Naive thymus-derived CD4-positive, alpha-beta T cell (primary cell): ENCODE data around the gene EME1. TPM values are rescaled to one million over a fixed set of nuclear protein-coding genes. Genes with fewer than 3 reads are reported as not detected.

ENCODE experiments used
- ATAC-seq: fragments of 150-1000 bp; cut with Tn5 transposase; 2 replicates; pipeline ENCODE4 v1.10.0; 2021; ENCODE audit warnings: mild to moderate bottlenecking, moderate library complexity
- CTCF ChIA-PET: fragments of 350-600 bp; sonication (Branson Sonifier 250); formaldehyde crosslinking; loops from one replicate; lab custom pipeline; 2021; ENCODE audit warnings: antibody characterized with exemption; lab: Charles Lee
- POLR2A ChIA-PET: fragments of 350-600 bp; sonication (Branson Sonifier 250); formaldehyde crosslinking; loops from one replicate; lab custom pipeline; 2021; ENCODE audit warnings: antibody characterized with exemption, inconsistent platforms; lab: Charles Lee
- DNase-seq, 9 donors: peaks; one replicate each; pipeline versions ENCODE4 v3.0.0 to v3.0.0-alpha.2; 2020 to 2022; ENCODE audit warnings: mixed read lengths in 1 of 9
- H3K27ac ChIP-seq: one replicate; pipeline ENCODE4 v1.7.0; 2013; ENCODE audit warnings: mild to moderate bottlenecking, low read depth, low read length, moderate library complexity
- H3K27me3 ChIP-seq, 2 donors: one replicate each; pipeline ENCODE4 v1.7.0; 2013; ENCODE audit warnings: low read length in 2 of 2, mild to moderate bottlenecking in 2 of 2, moderate library complexity in 2 of 2; ENCODE audit not compliant: control insufficient read depth in 2 of 2, insufficient read depth in 2 of 2
- H3K36me3 ChIP-seq, 3 experiments: 1 replicate in 2 of 3; 2 replicates in 1 of 3; pipeline ENCODE4 v1.7.0; 2013; ENCODE audit warnings: low read length in 3 of 3, mild to moderate bottlenecking in 3 of 3, moderate library complexity in 1 of 3; ENCODE audit not compliant: insufficient read depth in 3 of 3, control insufficient read depth in 2 of 3
- H3K4me1 ChIP-seq, 2 donors: one replicate each; pipeline ENCODE4 v1.7.0; 2013; ENCODE audit warnings: low read length in 2 of 2, mild to moderate bottlenecking in 2 of 2, moderate library complexity in 1 of 2; ENCODE audit not compliant: control insufficient read depth in 2 of 2, insufficient read depth in 2 of 2
- H3K4me3 ChIP-seq: 2 replicates; pipeline ENCODE4 v1.7.0; 2013; ENCODE audit warnings: mild to moderate bottlenecking, low read length
- H3K9me3 ChIP-seq, 3 experiments: 1 replicate in 2 of 3; 2 replicates in 1 of 3; pipeline ENCODE4 v1.7.0; 2013; ENCODE audit warnings: low read length in 3 of 3; ENCODE audit not compliant: control insufficient read depth in 2 of 3
- H3K27ac Mint-ChIP-seq, 9 donors: one replicate each; pipeline ENCODE4 v1.8.0; 2020 to 2022; ENCODE audit warnings: mixed read lengths in 9 of 9, mild to moderate bottlenecking in 8 of 9, moderate library complexity in 5 of 9, inconsistent platforms in 2 of 9
- H3K27me3 Mint-ChIP-seq, 5 donors: one replicate each; pipeline ENCODE4 v1.8.0; 2021 to 2022; ENCODE audit warnings: mixed read lengths in 5 of 5, mild to moderate bottlenecking in 1 of 5
- H3K36me3 Mint-ChIP-seq, 5 donors: one replicate each; pipeline ENCODE4 v1.8.0; 2020 to 2022; ENCODE audit warnings: mixed read lengths in 5 of 5, mild to moderate bottlenecking in 3 of 5, inconsistent platforms in 1 of 5
- H3K4me1 Mint-ChIP-seq, 7 donors: one replicate each; pipeline ENCODE4 v1.8.0; 2020 to 2022; ENCODE audit warnings: mixed read lengths in 7 of 7, mild to moderate bottlenecking in 3 of 7, inconsistent platforms in 1 of 7
- H3K4me3 Mint-ChIP-seq, 10 donors: one replicate each; pipeline ENCODE4 v1.8.0; 2020 to 2022; ENCODE audit warnings: mild to moderate bottlenecking in 10 of 10, mixed read lengths in 10 of 10, moderate library complexity in 6 of 10, inconsistent platforms in 2 of 10
- H3K9me3 Mint-ChIP-seq, 11 donors: one replicate each; pipeline ENCODE4 v1.8.0; 2020 to 2022; ENCODE audit warnings: mixed read lengths in 11 of 11, mild to moderate bottlenecking in 4 of 11, inconsistent platforms in 1 of 11, moderate library complexity in 1 of 11
- intact Hi-C, 2 donors: fragments of 100-400 bp; cut with micrococcal nuclease; formaldehyde crosslinking; loops; one replicate each; pipeline ENCODE4 v1.15.1; 2023
- polyA plus RNA-seq, 2 donors: library from polyadenylated mRNA; unstranded; fragments of 300-500 nt; fragmentation: Illumina TruSeq; gene quantifications; one replicate each; pipeline ENCODE4 v1.2.3, GENCODE V29; 2021
- total RNA-seq, 6 experiments: library from RNA in 5 of 6; stranded (reverse) in 5 of 6; gene quantifications; 1 replicate in 5 of 6; 2 replicates in 1 of 6; pipeline ENCODE4 v1.2.3 and lab custom pipeline; 2021 to 2026

EME1 gene
- total and polyA plus RNA-seq, 7 experiments from 2014 or later: 0.61 to 17.5 (median 2.2) TPM; not detected in 2

DNA sequence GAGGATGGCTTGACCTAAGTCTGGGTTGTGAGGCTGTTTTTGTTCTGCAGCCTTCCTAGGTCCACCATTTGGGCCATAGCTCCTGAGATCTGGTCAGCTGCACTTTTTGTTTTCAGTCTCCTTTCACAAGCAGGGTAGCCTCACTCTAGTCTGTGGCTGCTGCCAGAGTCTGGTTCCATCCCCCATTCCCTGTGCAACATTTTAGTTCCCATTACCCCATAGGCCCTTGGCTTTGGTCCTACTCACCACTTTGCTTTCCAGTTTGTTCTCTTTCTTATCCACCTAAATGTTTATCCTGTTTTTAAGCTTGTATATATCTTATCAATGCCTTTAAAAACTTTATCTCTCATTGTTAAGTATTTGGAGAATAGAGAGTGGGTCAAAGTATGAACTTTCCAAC, 33.6 kb upstream of the EME1 start:
- Histone ChIP-seq H3K9me3 (peaks cover 0 to 4% (median 0%) of the 10 kb centered on the region in 3 experiments), H3K36me3 (no peaks in the 10 kb centered on the region), H3K27ac (no peak overlapping the region), H3K4me3 (no peak overlapping the region), H3K4me1 (no peaks in the 10 kb centered on the region), H3K27me3 (no peaks in the 10 kb centered on the region)
- H3K27ac Mint-ChIP-seq: no peak overlapping the region
- no peak for ATAC-seq
- H3K27me3 Mint-ChIP-seq: no peaks in the 10 kb centered on the region
- DNase-seq: no peak
- intact Hi-C loops: no loop called here
- H3K36me3 Mint-ChIP-seq: peaks cover 0 to 4% (median 0%) of the 10 kb centered on the region in 5 donors
- H3K4me3 Mint-ChIP-seq: no peak overlapping the region
- CTCF ChIA-PET: no interaction called here
- peaks cover 0 to 19% (median 3%) of the 10 kb centered on the region in 11 donors for H3K9me3 Mint-ChIP-seq
- POLR2A ChIA-PET: interaction anchor here (0.6 to 1.1 kb wide), 2 partner anchors 11 to 1194 kb away, joined by 3 to 5 read pairs; no protein-coding TSS in a partner anchor
- H3K4me1 Mint-ChIP-seq: peaks cover 0 to 2% (median 0%) of the 10 kb centered on the region in 7 donors

DNA sequence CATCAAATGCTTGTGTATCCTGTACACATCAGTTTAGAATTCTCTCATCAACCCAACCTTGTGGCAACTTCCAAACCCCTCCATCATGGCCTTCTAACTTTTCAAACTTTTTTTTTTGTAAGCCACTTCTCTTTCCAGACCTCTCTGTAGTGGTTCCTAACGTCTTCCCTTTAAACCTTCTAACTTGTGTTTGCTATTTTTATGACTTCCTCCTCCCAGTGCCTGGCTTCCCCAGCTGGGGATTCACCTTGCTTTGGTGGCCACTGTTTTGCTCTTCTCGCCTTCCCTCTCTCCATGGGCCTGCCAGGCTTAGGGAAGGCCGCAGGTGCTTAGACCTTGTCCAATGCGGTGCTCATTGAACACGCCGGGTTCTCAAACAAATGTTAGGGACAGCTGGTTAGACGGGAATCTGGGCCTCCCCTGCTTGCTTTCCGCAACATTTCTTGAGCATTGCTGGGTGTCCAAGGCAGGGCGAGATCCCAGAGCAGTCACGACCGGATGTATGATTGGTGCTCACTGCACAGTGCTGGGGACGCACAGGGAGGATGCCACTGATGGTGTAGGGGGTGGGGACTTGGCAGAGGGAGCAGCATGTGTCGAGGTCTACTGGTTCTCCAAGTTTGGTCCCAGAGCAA, 28.2 kb upstream of the EME1 start:
- intact Hi-C loops: loop anchor here in 1 of 2 donors (1.0 kb wide), 2 partner anchors 81 to 250 kb away; partner anchors contain the start of genes ACSF2 and PDK2
- Histone ChIP-seq H3K27ac (peak overlapping the region; percentile 64), H3K27me3 (no peaks in the 10 kb centered on the region), H3K9me3 (no peaks in the 10 kb centered on the region), H3K4me1 (peaks cover 22% of the 10 kb centered on the region in 2 donors), H3K36me3 (peaks cover 0 to 3% (median 0%) of the 10 kb centered on the region in 3 experiments), H3K4me3 (peak overlapping the region; percentile 77)
- Mint-ChIP-seq H3K27ac (peak overlapping the region in 8 of 9 donors; percentile 29 to 88 (median 78)), H3K4me1 (peaks cover 16 to 41% (median 33%) of the 10 kb centered on the region in 7 donors), H3K4me3 (peak overlapping the region; percentile 74 to 88 (median 80)), H3K36me3 (no peaks in the 10 kb centered on the region), H3K27me3 (no peaks in the 10 kb centered on the region), H3K9me3 (no peaks in the 10 kb centered on the region)
- no peak for ATAC-seq
- CTCF ChIA-PET: no interaction called here
- no peak for DNase-seq
- POLR2A ChIA-PET: interaction anchor here (0.6 to 2.2 kb wide), 5 partner anchors 9 to 52 kb away, joined by 3 to 16 read pairs (median 5); partner anchors contain the start of genes EME1, LRRC59 and MRPL27

DNA sequence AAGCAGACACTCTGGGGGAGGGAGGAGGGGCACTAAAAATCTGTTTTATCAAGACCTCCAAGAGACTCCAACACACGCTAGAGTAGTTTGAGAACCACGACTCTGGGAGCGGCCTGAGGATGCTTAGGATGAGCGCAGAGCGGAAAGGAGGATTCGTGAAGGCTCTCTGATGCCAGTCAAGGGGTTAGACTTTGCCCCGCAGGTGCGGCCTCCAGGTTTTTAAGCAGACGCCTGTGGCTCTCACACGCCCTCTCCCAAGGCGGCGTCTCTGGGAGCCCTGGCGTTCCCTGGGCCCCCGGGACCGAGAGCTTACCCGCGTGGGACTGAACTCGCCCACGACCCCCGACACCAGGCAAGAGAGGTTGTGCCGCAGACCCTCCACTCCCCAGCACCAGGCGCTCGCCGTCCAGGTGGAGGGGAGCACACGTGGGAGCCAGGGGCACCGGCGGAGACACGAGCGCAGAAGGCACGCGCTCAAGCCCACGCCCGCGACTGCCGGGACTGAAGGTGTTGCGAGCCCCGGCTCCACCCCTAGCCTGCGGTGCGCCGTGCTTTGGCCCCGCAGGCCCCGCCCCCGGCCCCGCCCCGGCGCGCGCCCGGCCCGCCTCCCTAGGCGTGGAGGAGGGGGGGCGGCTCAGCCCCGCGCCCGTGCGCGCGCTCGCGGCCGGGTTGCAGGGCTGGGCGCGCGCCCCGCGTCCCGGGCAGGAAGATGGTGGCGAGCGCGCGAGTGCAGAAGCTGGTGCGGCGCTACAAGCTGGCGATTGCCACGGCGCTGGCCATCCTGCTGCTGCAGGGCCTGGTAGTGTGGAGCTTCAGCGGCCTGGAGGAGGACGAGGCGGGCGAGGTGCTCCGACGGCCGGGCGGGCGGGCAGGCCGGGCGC, 27.4 kb upstream of the EME1 start, which contains the start of gene XYLT2:
TSS of gene XYLT2 (plus strand) at position 695 of the 881 bp plus-strand sequence. CDS start at position 710, 15 bp downstream.
- H3K4me1 Mint-ChIP-seq: peaks cover 17 to 45% (median 34%) of the 10 kb centered on the region in 7 donors
- POLR2A ChIA-PET: interaction anchor here (0.6 to 2.2 kb wide), 8 partner anchors 9 to 374 kb away, joined by 3 to 16 read pairs (median 6); partner anchors contain the start of genes EME1, LRRC59, LUC7L3 and MRPL27

DNA sequence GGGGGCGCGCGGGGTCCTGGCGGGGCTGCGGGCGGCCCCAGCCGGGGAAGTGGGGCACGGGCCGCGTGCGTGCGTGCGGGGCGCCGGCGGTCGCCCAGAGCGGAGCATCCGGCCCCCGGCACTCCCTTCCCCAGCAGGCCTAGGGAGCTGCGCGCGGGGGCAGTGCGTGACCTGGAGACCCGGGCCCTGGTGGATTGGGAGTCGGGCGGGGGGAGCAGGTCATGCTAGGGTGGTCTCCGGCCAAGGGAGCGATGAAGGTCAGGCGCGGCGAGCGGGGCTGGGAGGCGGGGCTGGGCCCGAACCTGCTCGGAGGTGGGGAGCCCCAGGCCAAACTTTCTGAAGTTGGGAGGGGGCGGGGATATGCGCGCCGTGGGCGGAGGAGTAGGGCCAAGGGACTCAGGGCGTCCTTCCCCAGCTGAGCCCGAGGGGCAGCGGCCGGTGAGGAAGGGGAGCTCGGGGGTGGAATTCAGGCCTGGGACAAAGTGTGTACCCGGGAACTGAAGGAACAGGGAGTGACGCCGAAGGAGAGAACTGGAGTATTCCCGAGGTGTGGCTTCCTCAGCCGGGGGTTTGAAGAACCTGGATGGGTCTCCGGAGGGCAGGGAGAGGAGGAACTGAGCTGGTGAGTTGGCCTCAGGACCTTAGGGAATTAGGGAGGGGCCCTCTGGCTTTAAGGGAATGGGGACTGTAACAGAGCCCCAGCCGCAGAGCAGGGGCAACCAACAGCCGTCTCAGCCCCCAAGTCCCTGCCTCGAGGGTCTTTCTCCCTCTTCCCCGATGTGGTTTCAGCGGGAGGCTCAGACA, 26.5 kb upstream of the EME1 start:
- Histone ChIP-seq H3K9me3 (no peaks in the 10 kb centered on the region), H3K27me3 (no peaks in the 10 kb centered on the region), H3K27ac (peak overlapping the region; percentile 84), H3K4me1 (peaks cover 22% of the 10 kb centered on the region in 2 donors), H3K36me3 (peaks cover 0 to 3% (median 0%) of the 10 kb centered on the region in 3 experiments), H3K4me3 (peak overlapping the region; percentile 79)
- Mint-ChIP-seq H3K9me3 (no peaks in the 10 kb centered on the region), H3K4me1 (peaks cover 24 to 50% (median 38%) of the 10 kb centered on the region in 7 donors), H3K4me3 (peak overlapping the region; percentile 77 to 92 (median 87)), H3K36me3 (no peaks in the 10 kb centered on the region), H3K27ac (peak overlapping the region; percentile 81 to 93 (median 86)), H3K27me3 (no peaks in the 10 kb centered on the region)
- DNase-seq (peak in 1 of 9 donors; percentile 70), ATAC-seq (peak; percentile 68)
- intact Hi-C loops: loop anchor here (1.0 kb wide), 3 partner anchors 26 to 51 kb away; partner anchors contain the start of genes EME1 (in 1 of the 2), LRRC59 (in 1 of the 2) and MRPL27 (in 1 of the 2)
- ChIA-PET POLR2A (interaction anchor here (0.7 to 2.2 kb wide), 9 partner anchors 10 to 373 kb away, joined by 3 to 16 read pairs (median 3); partner anchors contain the start of genes EME1, LRRC59, LUC7L3 and MRPL27), CTCF (interaction anchor here (0.7 to 3.4 kb wide), 3 partner anchors 16 to 52 kb away, joined by 4 to 14 read pairs (median 5); partner anchors contain the start of gene LRRC59)

More for the DNA sequence above, 27.4 kb upstream of the EME1 start, which contains the start of gene XYLT2:
- peak within 1 kb of the TSS; percentile 77 to 94 (median 91) for H3K4me3 Mint-ChIP-seq
- Histone ChIP-seq H3K9me3 (no peaks in the 10 kb centered on the region), H3K4me3 (peak within 1 kb of the TSS; percentile 79), H3K4me1 (peaks cover 22% of the 10 kb centered on the region in 2 donors), H3K27me3 (no peaks in the 10 kb centered on the region), H3K27ac (peak within 1 kb of the TSS; percentile 84), H3K36me3 (peaks cover 0 to 3% (median 0%) of the 10 kb centered on the region in 3 experiments)
- H3K27ac Mint-ChIP-seq: peak within 1 kb of the TSS; percentile 85 to 95 (median 90)
- CTCF ChIA-PET: interaction anchor here (0.7 to 3.4 kb wide), 3 partner anchors 17 to 53 kb away, joined by 4 to 14 read pairs (median 5); partner anchors contain the start of gene LRRC59
- ATAC-seq (peak; percentile 98), DNase-seq (peak; percentile 89 to 98 (median 93))
- H3K36me3 Mint-ChIP-seq: no peaks in the 10 kb centered on the region
- H3K27me3 Mint-ChIP-seq: no peaks in the 10 kb centered on the region
- intact Hi-C loops: loop anchor here (1.0 kb wide), 5 partner anchors 27 to 250 kb away; partner anchors contain the start of genes ACSF2 (in 1 of the 2), EME1 (in 1 of the 2), LRRC59 (in 1 of the 2) and MRPL27 (in 1 of the 2)
- no peaks in the 10 kb centered on the region for H3K9me3 Mint-ChIP-seq

DNA sequence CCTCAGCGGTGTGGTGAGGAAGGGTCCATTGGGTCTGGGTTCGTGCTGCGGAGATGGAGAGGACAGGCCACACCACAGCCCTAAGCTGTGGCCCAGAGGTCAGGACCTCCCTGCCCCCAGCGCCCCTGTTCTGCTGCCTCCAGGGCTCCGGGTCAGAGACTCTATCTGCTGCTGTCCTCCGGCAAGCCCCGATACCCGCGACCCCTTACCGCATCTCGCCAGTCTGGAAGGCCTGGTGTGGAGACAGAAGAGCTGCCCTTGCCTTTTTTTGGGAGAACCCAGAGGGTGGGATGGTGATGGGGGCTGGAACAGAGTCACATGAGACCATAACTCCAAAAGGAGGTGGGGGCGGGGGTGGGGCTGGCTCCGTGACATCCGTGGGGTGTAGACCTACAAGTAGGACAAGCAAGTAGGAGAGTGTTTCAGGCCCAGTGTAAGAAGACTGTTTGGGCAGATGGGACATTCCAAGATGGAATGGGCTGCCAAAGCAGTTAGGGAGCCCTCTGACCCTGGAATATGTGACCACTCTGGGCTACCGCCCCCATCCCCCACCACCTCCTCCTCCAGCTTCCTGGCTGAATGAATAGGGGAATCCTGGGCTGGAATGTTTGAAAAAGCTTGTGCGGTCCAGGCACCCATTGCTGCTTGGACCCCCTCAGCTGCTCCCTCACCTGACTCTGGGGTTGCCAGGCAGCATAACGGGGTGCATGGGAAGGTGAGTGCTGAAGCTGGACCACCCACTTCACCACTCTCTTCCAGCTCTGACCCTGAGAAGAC, 25.7 kb upstream of the EME1 start:
- intact Hi-C loops: no loop called here
- Histone ChIP-seq H3K4me1 (peaks cover 22% of the 10 kb centered on the region in 2 donors), H3K4me3 (peak overlapping the region; percentile 79), H3K27ac (peak overlapping the region; percentile 84), H3K36me3 (peaks cover 0 to 3% (median 0%) of the 10 kb centered on the region in 3 experiments), H3K27me3 (no peaks in the 10 kb centered on the region), H3K9me3 (no peaks in the 10 kb centered on the region)
- peak overlapping the region; percentile 77 to 92 (median 87) for H3K4me3 Mint-ChIP-seq
- DNase-seq: no peak
- no peaks in the 10 kb centered on the region for H3K9me3 Mint-ChIP-seq
- no peak for ATAC-seq
- H3K36me3 Mint-ChIP-seq: peaks cover 0 to 1% (median 0%) of the 10 kb centered on the region in 5 donors
- ChIA-PET POLR2A (interaction anchor here (0.6 to 2.2 kb wide), 8 partner anchors 11 to 285 kb away, joined by 3 to 16 read pairs (median 3); partner anchors contain the start of genes LRRC59 and PDK2), CTCF (interaction anchor here (3.4 kb wide), 1 partner anchor 15 kb away, joined by 14 read pairs; no protein-coding TSS in a partner anchor)
- peaks cover 24 to 50% (median 39%) of the 10 kb centered on the region in 7 donors for H3K4me1 Mint-ChIP-seq
- peak overlapping the region; percentile 81 to 93 (median 86) for H3K27ac Mint-ChIP-seq
- no peaks in the 10 kb centered on the region for H3K27me3 Mint-ChIP-seq
